IPS-18a (cell line): Measurements from ENCODE around the gene TNXB.
A peak's percentile ranks its signal among the peaks of the same experiment; 100 is the strongest.

Experiments used
- H3K27ac ChIP-seq: one replicate; pipeline ENCODE4 v1.5.1; 2013; ENCODE audit warnings: low read length
- H3K27me3 ChIP-seq: one replicate; pipeline ENCODE4 v1.6.1; 2013; ENCODE audit warnings: mild to moderate bottlenecking, low read length; ENCODE audit not compliant: control insufficient read depth, insufficient read depth
- H3K36me3 ChIP-seq: one replicate; pipeline ENCODE4 v1.6.1; 2013; ENCODE audit warnings: low read depth, low read length; ENCODE audit not compliant: control insufficient read depth
- H3K4me1 ChIP-seq: one replicate; pipeline ENCODE4 v1.6.1; 2013; ENCODE audit warnings: low read depth, low read length; ENCODE audit not compliant: control insufficient read depth
- H3K4me3 ChIP-seq: one replicate; pipeline ENCODE4 v1.5.1; 2013; ENCODE audit warnings: low read length
- H3K9ac ChIP-seq: one replicate; pipeline ENCODE4 v1.6.1; 2013; ENCODE audit warnings: mild to moderate bottlenecking, low read length, moderate library complexity
- H3K9me3 ChIP-seq: one replicate; pipeline ENCODE4 v1.6.1; 2013; ENCODE audit warnings: low read depth, low read length; ENCODE audit not compliant: control insufficient read depth

The TNXB gene

DNA sequence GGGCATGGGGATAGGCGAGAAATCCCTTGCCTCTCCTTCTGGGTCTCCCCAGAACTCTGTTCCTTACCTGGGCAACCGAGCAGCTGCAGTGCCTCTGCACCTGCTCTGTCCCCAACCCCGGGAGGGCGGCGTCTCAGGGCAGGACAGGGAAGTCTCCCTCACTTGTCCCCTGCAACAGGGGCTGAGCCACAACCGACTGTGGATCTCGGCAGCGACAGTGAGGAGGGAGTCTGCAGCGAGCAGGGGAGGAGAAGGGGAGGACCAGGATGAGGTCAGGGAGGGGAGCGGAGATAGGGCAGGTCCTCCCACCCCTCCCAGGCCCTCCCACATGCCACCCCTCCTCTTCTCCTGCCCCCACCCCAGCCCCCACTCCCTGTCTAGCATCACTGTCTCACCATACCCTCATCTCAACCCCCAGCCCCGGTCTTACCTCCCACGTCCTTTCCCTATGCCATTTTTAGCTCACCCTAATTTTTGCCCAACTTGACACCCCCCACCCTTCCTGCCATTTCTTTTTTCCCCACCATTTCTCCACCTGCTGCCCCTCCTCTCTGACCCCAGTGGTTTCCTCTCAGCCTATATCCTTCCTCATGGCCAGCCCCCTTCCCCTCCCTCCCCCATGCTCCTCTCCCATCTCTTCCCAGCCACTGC is at the start of gene TNXB:
TSS of gene TNXB (minus strand) at position 225 of the 651 bp plus-strand sequence. CDS start 11,140 bp downstream, outside the sequence.
- no peak within 1 kb of the TSS for H3K9ac ChIP-seq
- H3K4me1 ChIP-seq = no peaks in the 10 kb centered on the region
- H3K36me3 ChIP-seq = no peaks in the 10 kb centered on the region
- H3K9me3 ChIP-seq = no peaks in the 10 kb centered on the region
- no peak within 1 kb of the TSS for H3K27ac ChIP-seq
- H3K27me3 ChIP-seq = peaks cover 19% of the 10 kb centered on the region
- no peak within 1 kb of the TSS for H3K4me3 ChIP-seq

DNA sequence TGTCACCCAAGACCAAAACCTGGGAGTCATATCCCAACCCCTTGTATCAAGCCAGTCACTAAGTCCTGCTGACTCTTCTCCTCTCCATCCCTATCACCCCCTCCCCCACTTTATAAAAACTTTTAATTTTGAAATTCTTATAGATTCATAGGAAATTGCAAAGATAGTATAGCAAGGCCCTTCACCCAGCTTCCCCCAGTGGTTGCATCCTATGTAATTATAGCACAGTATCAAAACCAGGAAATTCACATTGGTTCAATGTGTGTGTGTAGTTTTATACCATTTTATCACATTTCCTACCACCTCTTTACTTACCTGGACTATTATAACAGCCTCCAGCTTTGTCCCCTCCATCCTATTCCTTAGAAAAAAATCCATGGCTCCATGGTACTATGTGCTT is 48.9 kb upstream of the TNXB start:
- no peak overlapping the region for H3K27ac ChIP-seq
- peaks cover 29% of the 10 kb centered on the region for H3K36me3 ChIP-seq
- peaks cover 5% of the 10 kb centered on the region for H3K4me1 ChIP-seq

GRCh38 chr6:32156891-32157290 is 47.8 kb upstream of the TNXB start:
- Histone ChIP-seq H3K27me3 (peaks cover 14% of the 10 kb centered on the region), H3K36me3 (peaks cover 23% of the 10 kb centered on the region), H3K4me3 (no peak overlapping the region), H3K9ac (no peak overlapping the region), H3K27ac (no peak overlapping the region), H3K4me1 (peaks cover 16% of the 10 kb centered on the region), H3K9me3 (no peaks in the 10 kb centered on the region)

More for the DNA sequence above, 48.9 kb upstream of the TNXB start:
- Histone ChIP-seq H3K4me3 (no peak overlapping the region), H3K9me3 (no peaks in the 10 kb centered on the region), H3K9ac (no peak overlapping the region), H3K27me3 (peaks cover 2% of the 10 kb centered on the region)

GRCh38 chr6:32154514-32155161 is 45.5 kb upstream of the TNXB start:
- H3K27ac ChIP-seq = no peak overlapping the region
- no peaks in the 10 kb centered on the region for H3K9me3 ChIP-seq
- H3K4me3 ChIP-seq = peak overlapping the region; percentile 98
- peak overlapping the region; percentile 95 for H3K9ac ChIP-seq
- peaks cover 23% of the 10 kb centered on the region for H3K4me1 ChIP-seq
- peaks cover 32% of the 10 kb centered on the region for H3K27me3 ChIP-seq
- peaks cover 23% of the 10 kb centered on the region for H3K36me3 ChIP-seq

GRCh38 chr6:32153564-32154513 is 44.7 kb upstream of the TNXB start, which contains the start of gene PPT2:
TSS of gene PPT2 (plus strand) at chr6:32154141. CDS start at chr6:32154595, 454 bp downstream.
- Histone ChIP-seq H3K9ac (peak within 1 kb of the TSS; percentile 95), H3K27ac (peak within 1 kb of the TSS; percentile 96), H3K36me3 (peaks cover 23% of the 10 kb centered on the region), H3K27me3 (peaks cover 35% of the 10 kb centered on the region), H3K4me1 (peaks cover 23% of the 10 kb centered on the region), H3K9me3 (no peaks in the 10 kb centered on the region), H3K4me3 (peak within 1 kb of the TSS; percentile 98)

DNA sequence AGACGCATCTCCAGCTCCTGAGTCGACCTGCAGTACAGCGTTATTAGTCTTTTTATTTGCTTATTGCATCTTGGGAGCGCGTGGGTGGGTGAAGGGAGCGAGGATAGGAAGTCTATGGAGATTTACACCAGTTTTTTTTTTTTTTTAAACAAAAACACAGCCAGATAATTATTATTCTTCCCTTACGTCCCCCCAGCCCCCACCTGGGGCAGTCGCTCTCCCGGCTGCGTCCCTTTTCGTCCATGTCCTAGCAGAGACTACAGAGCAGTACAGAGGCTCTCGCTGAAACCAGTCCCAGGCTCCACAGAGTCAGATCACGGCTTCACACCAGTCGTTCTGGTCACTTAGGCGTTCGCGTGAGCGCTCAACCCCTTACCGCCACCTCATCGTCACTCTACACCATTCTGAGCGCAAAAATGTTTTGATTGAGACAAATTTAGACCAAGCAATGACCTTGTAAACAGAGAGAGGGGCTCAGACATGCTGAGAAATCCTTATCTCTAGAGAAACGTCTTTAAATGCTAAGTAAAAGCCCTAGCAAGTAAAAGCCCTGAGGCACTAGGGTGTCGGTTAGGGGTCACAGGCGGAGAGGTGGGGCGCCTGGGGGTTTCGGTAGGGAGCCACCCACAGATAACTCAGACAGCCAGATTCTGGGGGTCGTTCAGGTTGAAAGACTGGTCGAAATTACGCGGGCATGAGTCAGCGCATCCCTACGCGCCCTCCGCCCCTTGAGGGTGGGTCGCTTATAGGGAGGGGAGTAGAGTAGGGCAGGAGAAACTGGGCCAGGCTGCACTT is 43.8 kb upstream of the TNXB start:
- Histone ChIP-seq H3K27ac (peak overlapping the region; percentile 85), H3K9ac (peak overlapping the region; percentile 95), H3K4me3 (peak overlapping the region; percentile 98), H3K36me3 (peaks cover 15% of the 10 kb centered on the region), H3K4me1 (peaks cover 23% of the 10 kb centered on the region), H3K9me3 (no peaks in the 10 kb centered on the region), H3K27me3 (peaks cover 35% of the 10 kb centered on the region)

- peaks cover 23% of the 10 kb centered on the region for H3K4me1 ChIP-seq
- H3K27ac ChIP-seq = no peak within 1 kb of the TSS
- no peaks in the 10 kb centered on the region for H3K9me3 ChIP-seq
- H3K9ac ChIP-seq = peak within 1 kb of the TSS; percentile 95
- H3K36me3 ChIP-seq = peaks cover 7% of the 10 kb centered on the region
- peak within 1 kb of the TSS; percentile 98 for H3K4me3 ChIP-seq
- H3K27me3 ChIP-seq = peaks cover 35% of the 10 kb centered on the region
Measured at GRCh38 chr6:32151863-32152768, 43.0 kb upstream of the TNXB start, which contains the start of gene PRRT1. TSS of gene PRRT1 (minus strand) at chr6:32151939. CDS start at chr6:32151827, 112 bp downstream.

GRCh38 chr6:32151181-32151862 is 42.2 kb upstream of the TNXB start:
- Histone ChIP-seq H3K36me3 (peaks cover 5% of the 10 kb centered on the region), H3K9me3 (no peaks in the 10 kb centered on the region), H3K4me3 (peak overlapping the region; percentile 47), H3K27ac (no peak overlapping the region), H3K27me3 (peaks cover 35% of the 10 kb centered on the region), H3K4me1 (peaks cover 27% of the 10 kb centered on the region), H3K9ac (no peak overlapping the region)

- H3K27me3 ChIP-seq = peaks cover 35% of the 10 kb centered on the region
- H3K4me1 ChIP-seq = peaks cover 27% of the 10 kb centered on the region
- H3K4me3 ChIP-seq = peak overlapping the region; percentile 47
- H3K36me3 ChIP-seq = no peaks in the 10 kb centered on the region
- no peak overlapping the region for H3K9ac ChIP-seq
- no peaks in the 10 kb centered on the region for H3K9me3 ChIP-seq
- no peak overlapping the region for H3K27ac ChIP-seq
Measured at GRCh38 chr6:32149932-32150870, 41.1 kb upstream of the TNXB start.
